Measurements from ENCODE around the gene HDAC4. TPM values are rescaled to one million over a fixed set of nuclear protein-coding genes. Genes with fewer than 3 reads are reported as not detected.

The HDAC4 gene
- polyA plus RNA-seq, 4 donors = 12.0 to 14.1 (median 12.6) TPM

GRCh38 chr2:239398521-239398921, 2.3 kb downstream of the HDAC4 start:
- no peak for DNase-seq (ENCODE audit: low read depth in 4 of 4, low spot score in 3 of 4)

GRCh38 chr2:239397931-239398471, 2.8 kb downstream of the HDAC4 start:
- DNase-seq (ENCODE audit: low read depth in 4 of 4, low spot score in 3 of 4) = no peak

- DNase-seq (ENCODE audit: low read depth in 4 of 4, low spot score in 3 of 4) = no peak
Observed at GRCh38 chr2:239396881-239397681, 3.7 kb downstream of the HDAC4 start.

- no peak for DNase-seq (ENCODE audit: low read depth in 4 of 4, low spot score in 3 of 4)
Observed at GRCh38 chr2:239395524-239395923, 5.3 kb downstream of the HDAC4 start.

- DNase-seq (ENCODE audit: low read depth in 4 of 4, low spot score in 3 of 4) = no peak
Observed at GRCh38 chr2:239394978-239395377, 5.8 kb downstream of the HDAC4 start.

GRCh38 chr2:239394346-239394945, 6.4 kb downstream of the HDAC4 start:
- no peak for DNase-seq (ENCODE audit: low read depth in 4 of 4, low spot score in 3 of 4)

GRCh38 chr2:239393941-239394340, 6.9 kb downstream of the HDAC4 start:
- no peak for DNase-seq (ENCODE audit: low read depth in 4 of 4, low spot score in 3 of 4)

- DNase-seq (ENCODE audit: low read depth in 4 of 4, low spot score in 3 of 4) = no peak
Observed at GRCh38 chr2:239393388-239393940, 7.4 kb downstream of the HDAC4 start.

- no peak for DNase-seq (ENCODE audit: low read depth in 4 of 4, low spot score in 3 of 4)
Observed at GRCh38 chr2:239392688-239393387, 8.0 kb downstream of the HDAC4 start.

GRCh38 chr2:239392072-239392357, 8.8 kb downstream of the HDAC4 start:
- no peak for DNase-seq (ENCODE audit: low read depth in 4 of 4, low spot score in 3 of 4)

- DNase-seq (ENCODE audit: low read depth in 4 of 4, low spot score in 3 of 4) = no peak
Observed at GRCh38 chr2:239391286-239392071, 9.3 kb downstream of the HDAC4 start.

- no peak for DNase-seq (ENCODE audit: low read depth in 4 of 4, low spot score in 3 of 4)
Observed at GRCh38 chr2:239390546-239391285, 10.1 kb downstream of the HDAC4 start.

GRCh38 chr2:239389414-239390329, 11.1 kb downstream of the HDAC4 start:
- DNase-seq (ENCODE audit: low read depth in 4 of 4, low spot score in 3 of 4) = no peak

- no peak for DNase-seq (ENCODE audit: low read depth in 4 of 4, low spot score in 3 of 4)
Observed at GRCh38 chr2:239388236-239389151, 12.3 kb downstream of the HDAC4 start.

- DNase-seq (ENCODE audit: low read depth in 4 of 4, low spot score in 3 of 4) = no peak
Observed at GRCh38 chr2:239387811-239388210, 13.0 kb downstream of the HDAC4 start.

- no peak for DNase-seq (ENCODE audit: low read depth in 4 of 4, low spot score in 3 of 4)
Observed at GRCh38 chr2:239386872-239387445, 13.9 kb downstream of the HDAC4 start.

- DNase-seq (ENCODE audit: low read depth in 4 of 4, low spot score in 3 of 4) = no peak
Observed at GRCh38 chr2:239386001-239386670, 14.7 kb downstream of the HDAC4 start.
